CD4-positive, CD25-positive, alpha-beta regulatory T cell (primary cell): ENCODE measurements around the gene BCL2L13. TPM values are rescaled to one million over a fixed set of nuclear protein-coding genes. Genes with fewer than 3 reads are reported as not detected.

ENCODE experiments used
- ATAC-seq, 2 donors: fragments of 150-1000 bp; cut with Tn5 transposase; one replicate each; pipeline ENCODE4 v1.10.0; 2021; ENCODE audit warnings: low read depth in 2 of 2, moderate number of reproducible peaks in 2 of 2, moderate library complexity in 1 of 2
- DNase-seq, 3 donors: peaks; one replicate each; pipeline versions ENCODE4 v3.0.0 to v3.0.0-alpha.2; 2012 to 2022; ENCODE audit warnings: mixed read lengths in 1 of 3
- H3K27ac ChIP-seq: one replicate; pipeline ENCODE4 v1.7.0; 2013; ENCODE audit warnings: mild to moderate bottlenecking, low read length; ENCODE audit not compliant: insufficient read depth, poor library complexity, severe bottlenecking
- H3K27me3 ChIP-seq: one replicate; pipeline ENCODE4 v1.7.0; 2013; ENCODE audit warnings: low read length; ENCODE audit not compliant: control insufficient read depth, insufficient read depth
- H3K36me3 ChIP-seq: one replicate; pipeline ENCODE4 v1.7.0; 2013; ENCODE audit warnings: mild to moderate bottlenecking, low read length, moderate library complexity; ENCODE audit not compliant: control insufficient read depth, insufficient read depth
- H3K4me1 ChIP-seq: 2 replicates; pipeline ENCODE4 v1.7.0; 2013; ENCODE audit warnings: mild to moderate bottlenecking, low read length; ENCODE audit not compliant: insufficient read depth, control insufficient read depth, poor library complexity, severe bottlenecking
- H3K4me3 ChIP-seq: one replicate; pipeline ENCODE4 v1.7.0; 2013; ENCODE audit warnings: low read depth, mild to moderate bottlenecking, low read length, moderate library complexity
- H3K9me3 ChIP-seq, 2 experiments: 1 replicate in 1 of 2; 2 replicates in 1 of 2; pipeline ENCODE4 v1.7.0; 2013; ENCODE audit warnings: low read length in 2 of 2, mild to moderate bottlenecking in 1 of 2, moderate library complexity in 1 of 2; ENCODE audit not compliant: control insufficient read depth in 2 of 2
- H3K27ac Mint-ChIP-seq, 3 donors: one replicate each; pipeline ENCODE4 v1.8.0; 2020 to 2022; ENCODE audit warnings: mild to moderate bottlenecking in 3 of 3, mixed read lengths in 3 of 3, moderate library complexity in 2 of 3
- H3K27me3 Mint-ChIP-seq: one replicate; pipeline ENCODE4 v1.8.0; 2022; ENCODE audit warnings: mild to moderate bottlenecking, mixed read lengths
- H3K36me3 Mint-ChIP-seq: one replicate; pipeline ENCODE4 v1.8.0; 2020; ENCODE audit warnings: mixed read lengths
- H3K4me1 Mint-ChIP-seq, 4 donors: one replicate each; pipeline ENCODE4 v1.8.0; 2020 to 2022; ENCODE audit warnings: mixed read lengths in 4 of 4, mild to moderate bottlenecking in 1 of 4
- H3K4me3 Mint-ChIP-seq, 4 donors: one replicate each; pipeline ENCODE4 v1.8.0; 2020 to 2022; ENCODE audit warnings: mild to moderate bottlenecking in 4 of 4, mixed read lengths in 4 of 4, moderate library complexity in 3 of 4
- H3K9me3 Mint-ChIP-seq, 7 donors: one replicate each; pipeline ENCODE4 v1.8.0; 2020 to 2022; ENCODE audit warnings: mixed read lengths in 7 of 7, mild to moderate bottlenecking in 3 of 7, moderate library complexity in 2 of 7
- polyA plus RNA-seq, 4 donors: library from polyadenylated mRNA; unstranded; fragments of 300-500 nt; fragmentation: Illumina TruSeq; gene quantifications; one replicate each; pipeline ENCODE4 v1.2.3, GENCODE V29; 2021
- total RNA-seq: library from RNA; stranded (reverse); gene quantifications from one replicate; pipeline ENCODE4 v1.2.3, GENCODE V29; 2022

The BCL2L13 gene
- total and polyA plus RNA-seq, 5 donors from 2014 or later, result 24.5 to 43.8 (median 39.5) TPM

- Mint-ChIP-seq H3K27me3 (peaks cover 5% of the 10 kb centered on the region), H3K36me3 (peaks cover 9% of the 10 kb centered on the region), H3K27ac (peak overlapping the region in 1 of 3 donors; percentile 48), H3K9me3 (no peaks in the 10 kb centered on the region), H3K4me3 (no peak overlapping the region), H3K4me1 (peaks cover 10 to 70% (median 34%) of the 10 kb centered on the region in 4 donors)
- DNase-seq, result no peak
- Histone ChIP-seq H3K27ac (no peak overlapping the region), H3K36me3 (no peaks in the 10 kb centered on the region), H3K4me3 (no peak overlapping the region), H3K4me1 (peaks cover 44% of the 10 kb centered on the region), H3K9me3 (no peaks in the 10 kb centered on the region), H3K27me3 (no peaks in the 10 kb centered on the region)
- no peak for ATAC-seq
Measured at GRCh38 chr22:17769013-17769715, 130.6 kb downstream of the BCL2L13 start.

- Histone ChIP-seq H3K4me3 (no peak overlapping the region), H3K27ac (no peak overlapping the region)
Measured at GRCh38 chr22:17769716-17770082, 131.1 kb downstream of the BCL2L13 start.

GRCh38 chr22:17770180-17771077, 131.9 kb downstream of the BCL2L13 start:
- Histone ChIP-seq H3K9me3 (no peaks in the 10 kb centered on the region), H3K4me1 (peaks cover 54% of the 10 kb centered on the region), H3K36me3 (no peaks in the 10 kb centered on the region), H3K27ac (no peak overlapping the region), H3K27me3 (no peaks in the 10 kb centered on the region), H3K4me3 (no peak overlapping the region)
- H3K4me1 Mint-ChIP-seq, result peaks cover 15 to 69% (median 34%) of the 10 kb centered on the region in 4 donors
- no peak for ATAC-seq
- no peak for DNase-seq
- peak overlapping the region; percentile 38 to 74 (median 72) for H3K27ac Mint-ChIP-seq
- H3K9me3 Mint-ChIP-seq, result no peaks in the 10 kb centered on the region
- H3K4me3 Mint-ChIP-seq, result peak overlapping the region; percentile 15 to 73 (median 55)
- peaks cover 5% of the 10 kb centered on the region for H3K36me3 Mint-ChIP-seq
- H3K27me3 Mint-ChIP-seq, result peaks cover under 1% of the 10 kb centered on the region

More at GRCh38 chr22:17769716-17770082, 131.1 kb downstream of the BCL2L13 start:
- no peaks in the 10 kb centered on the region for H3K9me3 Mint-ChIP-seq
- peaks cover 5% of the 10 kb centered on the region for H3K36me3 Mint-ChIP-seq
- Histone ChIP-seq H3K9me3 (no peaks in the 10 kb centered on the region), H3K4me1 (peaks cover 47% of the 10 kb centered on the region), H3K27me3 (no peaks in the 10 kb centered on the region), H3K36me3 (no peaks in the 10 kb centered on the region)
- ATAC-seq (no peak), DNase-seq (no peak)
- peaks cover 5% of the 10 kb centered on the region for H3K27me3 Mint-ChIP-seq
- peaks cover 10 to 67% (median 32%) of the 10 kb centered on the region in 4 donors for H3K4me1 Mint-ChIP-seq
- H3K27ac Mint-ChIP-seq, result peak overlapping the region in 2 of 3 donors; percentile 48 to 74
- peak overlapping the region in 2 of 4 donors; percentile 6 to 73 for H3K4me3 Mint-ChIP-seq

- H3K4me3 ChIP-seq, result no peak overlapping the region
- H3K4me1 Mint-ChIP-seq, result peaks cover 22 to 84% (median 43%) of the 10 kb centered on the region in 4 donors
- H3K36me3 ChIP-seq, result no peaks in the 10 kb centered on the region
- ATAC-seq (no peak), DNase-seq (no peak)
- peaks cover 4% of the 10 kb centered on the region for H3K27me3 Mint-ChIP-seq
- peaks cover 0 to 3% (median 0%) of the 10 kb centered on the region in 7 donors for H3K9me3 Mint-ChIP-seq
- no peak overlapping the region for H3K27ac ChIP-seq
- H3K36me3 Mint-ChIP-seq, result peaks cover 5% of the 10 kb centered on the region
- H3K4me3 Mint-ChIP-seq, result peak overlapping the region; percentile 89 to 93 (median 92)
- H3K27ac Mint-ChIP-seq, result peak overlapping the region in 1 of 3 donors; percentile 55
- peaks cover 69% of the 10 kb centered on the region for H3K4me1 ChIP-seq
- H3K27me3 ChIP-seq, result no peaks in the 10 kb centered on the region
- H3K9me3 ChIP-seq, result no peaks in the 10 kb centered on the region
Measured at GRCh38 chr22:17772249-17772957, 133.8 kb downstream of the BCL2L13 start.

GRCh38 chr22:17772958-17773605, 134.5 kb downstream of the BCL2L13 start:
- H3K36me3 ChIP-seq, result no peaks in the 10 kb centered on the region
- H3K4me1 ChIP-seq, result peaks cover 68% of the 10 kb centered on the region
- Mint-ChIP-seq H3K36me3 (peaks cover 8% of the 10 kb centered on the region), H3K4me1 (peaks cover 16 to 84% (median 40%) of the 10 kb centered on the region in 4 donors), H3K4me3 (peak overlapping the region; percentile 89 to 93 (median 92)), H3K27ac (peak overlapping the region; percentile 55 to 82 (median 76)), H3K27me3 (peaks cover 4% of the 10 kb centered on the region), H3K9me3 (peaks cover 0 to 3% (median 0%) of the 10 kb centered on the region in 7 donors)
- DNase-seq (no peak), ATAC-seq (no peak)
- peak overlapping the region; percentile 61 for H3K27ac ChIP-seq
- H3K9me3 ChIP-seq, result no peaks in the 10 kb centered on the region
- H3K27me3 ChIP-seq, result no peaks in the 10 kb centered on the region
- H3K4me3 ChIP-seq, result peak overlapping the region; percentile 37

- H3K27me3 Mint-ChIP-seq, result peaks cover 4% of the 10 kb centered on the region
- Histone ChIP-seq H3K27ac (peak overlapping the region; percentile 61), H3K4me3 (peak overlapping the region; percentile 53)
Measured at GRCh38 chr22:17773606-17774205, 135.1 kb downstream of the BCL2L13 start.

More at GRCh38 chr22:17773606-17774205, 135.1 kb downstream of the BCL2L13 start:
- Histone ChIP-seq H3K27me3 (no peaks in the 10 kb centered on the region), H3K36me3 (no peaks in the 10 kb centered on the region), H3K4me1 (peaks cover 72% of the 10 kb centered on the region), H3K9me3 (no peaks in the 10 kb centered on the region)
- Mint-ChIP-seq H3K4me1 (peaks cover 14 to 84% (median 38%) of the 10 kb centered on the region in 4 donors), H3K9me3 (peaks cover 0 to 3% (median 0%) of the 10 kb centered on the region in 7 donors), H3K4me3 (peak overlapping the region; percentile 89 to 93 (median 92)), H3K36me3 (peaks cover 8% of the 10 kb centered on the region), H3K27ac (peak overlapping the region; percentile 32 to 82 (median 76))
- ATAC-seq (peak; percentile 27 to 32), DNase-seq (peak; percentile 35 to 63 (median 40))
